Tibial artery (tissue), 4 donors: ENCODE measurements around the gene MIPEP.
A peak's percentile ranks its signal among the peaks of the same experiment; 100 is the strongest.

Experiments
- DNase-seq, 2 donors: peaks; one replicate each; pipeline ENCODE4 v3.0.0-alpha.2; 2019
- H3K27ac ChIP-seq, 2 donors: fragments of 200-600 bp; sonication (generic) in 1 of 2; 1 replicate in 1 of 2; 2 replicates in 1 of 2; pipeline ENCODE4 v1.5.1; 2018 to 2019; ENCODE audit warnings: mild to moderate bottlenecking in 1 of 2
- H3K27me3 ChIP-seq, 2 donors: fragments of 200-600 bp; sonication (generic) in 1 of 2; one replicate each; pipeline versions ENCODE4 v1.5.1 to v1.6.0; 2016 to 2019
- H3K36me3 ChIP-seq, 3 donors: fragments of 200-600 bp; sonication (generic) in 2 of 3; one replicate each; pipeline ENCODE4 v1.5.1; 2016 to 2019; ENCODE audit warnings: mild to moderate bottlenecking in 2 of 3
- H3K4me1 ChIP-seq, 4 donors: fragments of 200-600 bp; sonication (generic) in 2 of 4; 1 replicate in 3 of 4; 2 replicates in 1 of 4; pipeline ENCODE4 v1.5.1; 2016 to 2019
- H3K4me3 ChIP-seq, 2 donors: fragments of 200-600 bp; sonication (generic) in 1 of 2; 1 replicate in 1 of 2; 2 replicates in 1 of 2; pipeline ENCODE4 v1.5.1; 2018 to 2019; ENCODE audit warnings: mild to moderate bottlenecking in 2 of 2
- H3K9me3 ChIP-seq, 3 donors: fragments of 200-600 bp; sonication (generic) in 1 of 3; one replicate each; pipeline ENCODE4 v1.5.1; 2016 to 2019
- intact Hi-C: fragments of 100-400 bp; cut with DNase I; formaldehyde crosslinking; loops from one replicate; pipeline ENCODE4 v1.15.0; 2023; ENCODE audit warnings: low total_unique reads
- TF ChIP-seq, protein P1 (sequence below), 2 experiments: fragments of 200-600 bp in 1 of 2; fragments of 450-650 bp in 1 of 2; IDR thresholded peaks; one replicate each; pipeline ENCODE4 v1.5.1; 2017 to 2019; ENCODE audit warnings: antibody characterized with exemption in 2 of 2, mild to moderate bottlenecking in 1 of 2, moderate library complexity in 1 of 2

The MIPEP gene

DNA sequence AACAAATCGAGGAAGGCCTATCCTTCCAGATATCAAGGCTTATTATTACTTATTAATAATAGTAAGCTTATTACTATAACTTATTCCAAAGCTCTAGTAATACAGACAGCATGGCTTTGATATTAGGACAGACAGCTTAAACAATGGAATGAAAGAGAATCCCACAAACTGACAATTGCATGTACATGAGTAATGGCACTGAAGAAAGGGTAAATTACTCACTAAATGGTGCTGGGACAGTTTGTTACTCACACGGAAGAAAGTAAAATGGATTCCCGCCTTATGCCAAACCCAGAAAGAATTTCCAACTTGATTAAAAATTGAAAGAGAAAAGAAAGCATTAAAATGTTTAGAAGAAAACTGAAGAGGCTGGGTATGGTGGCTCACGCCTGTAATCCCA, 60.3 kb downstream of the MIPEP start:
- H3K4me3 ChIP-seq: no peak overlapping the region
- intact Hi-C loops: no loop called here
- peaks cover 0 to 4% (median 0%) of the 10 kb centered on the region in 3 donors for H3K36me3 ChIP-seq
- TF ChIP-seq, protein P1, sequence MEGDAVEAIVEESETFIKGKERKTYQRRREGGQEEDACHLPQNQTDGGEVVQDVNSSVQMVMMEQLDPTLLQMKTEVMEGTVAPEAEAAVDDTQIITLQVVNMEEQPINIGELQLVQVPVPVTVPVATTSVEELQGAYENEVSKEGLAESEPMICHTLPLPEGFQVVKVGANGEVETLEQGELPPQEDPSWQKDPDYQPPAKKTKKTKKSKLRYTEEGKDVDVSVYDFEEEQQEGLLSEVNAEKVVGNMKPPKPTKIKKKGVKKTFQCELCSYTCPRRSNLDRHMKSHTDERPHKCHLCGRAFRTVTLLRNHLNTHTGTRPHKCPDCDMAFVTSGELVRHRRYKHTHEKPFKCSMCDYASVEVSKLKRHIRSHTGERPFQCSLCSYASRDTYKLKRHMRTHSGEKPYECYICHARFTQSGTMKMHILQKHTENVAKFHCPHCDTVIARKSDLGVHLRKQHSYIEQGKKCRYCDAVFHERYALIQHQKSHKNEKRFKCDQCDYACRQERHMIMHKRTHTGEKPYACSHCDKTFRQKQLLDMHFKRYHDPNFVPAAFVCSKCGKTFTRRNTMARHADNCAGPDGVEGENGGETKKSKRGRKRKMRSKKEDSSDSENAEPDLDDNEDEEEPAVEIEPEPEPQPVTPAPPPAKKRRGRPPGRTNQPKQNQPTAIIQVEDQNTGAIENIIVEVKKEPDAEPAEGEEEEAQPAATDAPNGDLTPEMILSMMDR (IDR thresholded peaks at IDR 0.05): no peak
- H3K27ac ChIP-seq: no peak overlapping the region
- DNase-seq: no peak
- no peaks in the 10 kb centered on the region for H3K27me3 ChIP-seq
- H3K4me1 ChIP-seq: no peaks in the 10 kb centered on the region
- H3K9me3 ChIP-seq: no peaks in the 10 kb centered on the region

DNA sequence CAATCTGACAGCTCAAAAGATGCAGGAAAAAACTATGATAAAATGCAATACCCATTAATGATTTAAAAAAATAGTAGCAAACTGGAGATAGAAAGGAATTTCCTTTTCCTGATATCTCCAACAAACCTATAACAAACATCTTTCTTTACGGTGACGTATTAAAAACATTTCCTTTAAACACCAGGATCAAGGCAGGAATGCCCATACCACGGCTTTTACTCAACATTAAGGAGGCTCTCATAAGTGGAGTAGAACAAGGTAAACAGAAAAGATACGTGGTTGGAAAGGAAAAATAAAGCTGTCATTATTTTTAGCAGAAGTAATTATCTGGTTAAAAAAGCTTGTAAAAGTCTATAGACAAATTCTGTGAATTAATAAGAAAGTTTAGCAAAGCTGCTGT, 61.1 kb downstream of the MIPEP start:
- Histone ChIP-seq H3K27me3 (no peaks in the 10 kb centered on the region), H3K27ac (no peak overlapping the region), H3K4me1 (no peaks in the 10 kb centered on the region), H3K36me3 (peaks cover 0 to 6% (median 0%) of the 10 kb centered on the region in 3 donors), H3K9me3 (no peaks in the 10 kb centered on the region), H3K4me3 (no peak overlapping the region)
- intact Hi-C loops: no loop called here
- TF ChIP-seq, protein P1 (IDR thresholded peaks at IDR 0.05): no peak
- DNase-seq: no peak

DNA sequence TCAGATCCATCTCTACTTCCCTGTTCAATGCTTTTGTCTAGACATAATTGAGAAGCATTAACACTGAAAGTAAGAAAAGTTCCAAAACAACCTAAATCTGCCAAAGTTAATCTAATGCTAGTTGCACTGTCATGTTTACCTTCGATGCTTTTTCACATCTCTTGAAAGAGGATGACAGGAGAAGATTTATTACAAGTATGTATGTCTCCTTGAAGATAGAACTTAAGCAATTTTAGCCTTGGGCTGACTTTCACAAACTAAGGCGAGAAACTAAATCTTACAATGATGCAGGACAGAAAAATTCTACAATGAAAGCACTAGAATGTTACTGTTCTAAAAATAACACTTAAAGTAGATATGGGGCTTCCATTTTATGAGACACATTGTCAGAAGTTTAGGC, 64.0 kb downstream of the MIPEP start:
- TF ChIP-seq, protein P1 (IDR thresholded peaks at IDR 0.05): no peak
- Histone ChIP-seq H3K4me1 (no peaks in the 10 kb centered on the region), H3K4me3 (no peak overlapping the region), H3K36me3 (peaks cover 0 to 6% (median 0%) of the 10 kb centered on the region in 3 donors), H3K27ac (no peak overlapping the region), H3K9me3 (no peaks in the 10 kb centered on the region), H3K27me3 (no peaks in the 10 kb centered on the region)
- no peak for DNase-seq
- intact Hi-C loops: no loop called here

DNA sequence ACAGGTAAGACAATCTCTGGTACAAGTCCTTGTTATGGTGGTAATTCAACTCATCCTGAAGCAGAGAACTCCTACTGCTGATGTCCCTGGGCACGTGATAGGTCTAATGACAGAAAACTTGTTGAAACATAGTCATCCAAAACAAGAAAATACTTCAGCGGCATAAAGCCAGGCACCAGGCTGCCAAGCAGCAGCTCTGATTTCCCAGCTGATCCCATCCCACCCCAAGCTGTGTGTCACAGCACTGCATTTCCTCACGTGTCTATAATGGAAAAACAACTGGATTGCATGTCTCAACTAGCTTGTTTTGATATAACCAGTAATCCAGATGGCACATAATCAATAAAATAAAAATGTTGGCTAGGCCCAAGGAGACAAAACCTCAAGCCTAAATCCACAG, 64.8 kb downstream of the MIPEP start:
- no peaks in the 10 kb centered on the region for H3K27me3 ChIP-seq
- intact Hi-C loops: no loop called here
- peaks cover 0 to 6% (median 3%) of the 10 kb centered on the region in 3 donors for H3K36me3 ChIP-seq
- H3K4me1 ChIP-seq: no peaks in the 10 kb centered on the region
- H3K4me3 ChIP-seq: no peak overlapping the region
- DNase-seq: peak; percentile 58 to 81
- peak overlapping the region in 1 of 2 donors; percentile 24 for H3K27ac ChIP-seq
- no peaks in the 10 kb centered on the region for H3K9me3 ChIP-seq
- TF ChIP-seq, protein P1 (IDR thresholded peaks at IDR 0.05): no peak

DNA sequence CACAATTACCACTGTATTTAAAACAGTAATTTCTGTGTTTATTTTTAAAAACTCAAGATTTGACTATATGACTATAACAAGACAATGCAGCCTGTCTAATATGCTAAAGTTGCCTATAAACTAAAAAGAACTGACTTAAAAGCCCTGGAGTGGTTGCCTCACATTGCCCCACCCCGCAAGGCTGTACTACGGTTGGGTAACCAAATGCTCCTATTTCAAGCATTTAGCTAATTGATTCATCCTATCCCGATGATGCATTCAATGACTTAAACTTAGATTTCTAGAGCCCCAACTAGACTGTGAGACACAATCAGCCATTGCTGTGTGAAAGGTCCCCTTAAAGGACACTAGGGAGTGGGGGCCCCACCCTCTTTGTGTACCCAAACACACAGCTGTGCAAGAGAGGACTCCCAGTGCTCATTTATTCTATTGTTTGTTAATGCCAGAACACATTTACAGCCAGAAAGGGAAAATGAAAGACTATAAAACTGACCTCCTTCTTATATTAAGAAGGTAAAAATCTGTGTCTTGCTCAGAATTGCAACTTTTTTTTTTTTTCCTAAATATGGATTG, 66.9 kb downstream of the MIPEP start:
- intact Hi-C loops: no loop called here
- no peaks in the 10 kb centered on the region for H3K9me3 ChIP-seq
- TF ChIP-seq, protein P1 (IDR thresholded peaks at IDR 0.05): no peak
- no peak overlapping the region for H3K27ac ChIP-seq
- H3K4me1 ChIP-seq: no peaks in the 10 kb centered on the region
- peaks cover 0 to 6% (median 6%) of the 10 kb centered on the region in 3 donors for H3K36me3 ChIP-seq
- H3K27me3 ChIP-seq: no peaks in the 10 kb centered on the region
- no peak overlapping the region for H3K4me3 ChIP-seq
- DNase-seq: no peak

DNA sequence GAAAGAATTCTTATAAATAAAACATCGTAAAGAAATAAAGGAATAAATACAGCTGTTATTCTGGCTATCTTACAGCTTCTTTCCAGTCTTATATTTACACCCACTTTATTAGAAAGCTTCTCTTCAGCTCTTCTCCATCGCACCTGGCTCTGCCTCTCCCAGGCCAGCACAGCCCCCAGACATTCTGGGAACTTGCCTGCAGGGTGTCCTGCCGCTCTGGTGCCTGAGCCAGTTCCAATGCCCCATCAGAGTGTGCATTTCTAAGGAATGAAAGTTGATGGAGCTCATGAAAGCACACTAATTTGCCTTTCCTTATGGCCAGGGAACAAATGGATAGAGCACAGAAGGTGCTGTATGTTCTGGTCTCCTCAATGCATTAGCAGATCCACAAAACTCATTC, 68.7 kb downstream of the MIPEP start:
- Histone ChIP-seq H3K27ac (no peak overlapping the region), H3K4me1 (no peaks in the 10 kb centered on the region), H3K9me3 (no peaks in the 10 kb centered on the region), H3K27me3 (no peaks in the 10 kb centered on the region), H3K36me3 (peaks cover 0 to 7% (median 6%) of the 10 kb centered on the region in 3 donors), H3K4me3 (no peak overlapping the region)
- TF ChIP-seq, protein P1 (IDR thresholded peaks at IDR 0.05): no peak
- intact Hi-C loops: no loop called here
- DNase-seq: no peak
